ENCODE measurements around the gene TLE3.

TLE3 gene

DNA sequence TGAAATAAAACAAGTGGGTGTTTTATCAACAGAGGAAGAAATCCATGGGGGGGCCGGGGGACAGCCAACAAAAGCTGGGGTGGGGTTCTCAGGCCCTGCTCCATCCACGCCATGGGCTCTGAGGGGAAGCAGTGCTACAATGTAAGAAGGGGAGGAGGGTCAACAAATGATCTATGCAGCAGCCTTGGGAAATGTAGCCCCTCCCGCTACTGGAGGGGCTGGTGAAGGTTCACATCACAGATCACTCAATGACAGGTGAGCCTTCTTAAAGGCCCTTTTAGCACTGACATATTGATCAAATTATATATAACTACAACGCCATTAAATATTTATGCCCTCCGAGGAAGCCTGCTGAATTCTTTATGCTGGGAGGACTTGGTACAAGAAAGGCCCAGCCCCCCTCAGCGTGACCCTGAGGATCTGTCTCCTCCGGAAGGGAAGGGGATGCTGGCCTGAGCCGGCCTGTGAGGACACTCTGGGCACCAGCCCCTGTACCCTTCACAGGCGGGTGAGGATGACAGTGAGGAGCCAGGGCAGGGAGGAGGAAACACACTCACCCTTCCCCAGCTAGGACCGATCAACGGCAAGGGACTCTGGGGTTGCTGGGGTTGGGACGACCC lies 15.3 kb downstream of the TLE3 start:
- no peak for DNase-seq

DNA sequence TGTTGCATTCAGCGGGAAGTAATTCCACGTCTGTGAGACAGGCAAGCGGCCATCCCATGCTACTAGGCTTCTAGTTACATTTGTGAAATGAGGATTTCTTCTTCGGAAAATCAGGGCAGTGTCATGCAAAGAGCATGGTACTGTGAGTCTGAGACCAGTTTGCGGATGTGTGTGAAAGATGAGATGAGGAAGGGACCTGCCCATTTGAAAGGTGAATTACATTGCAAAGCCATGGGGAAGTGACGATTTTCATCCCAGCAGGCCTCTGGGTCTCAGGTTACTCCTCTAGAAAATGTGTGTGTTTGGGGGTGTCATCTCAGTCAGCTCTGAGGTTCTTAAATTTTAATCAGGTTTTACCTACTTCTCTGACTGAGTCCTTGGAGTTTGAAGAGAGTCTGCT lies 16.1 kb downstream of the TLE3 start:
- no peak for DNase-seq

DNA sequence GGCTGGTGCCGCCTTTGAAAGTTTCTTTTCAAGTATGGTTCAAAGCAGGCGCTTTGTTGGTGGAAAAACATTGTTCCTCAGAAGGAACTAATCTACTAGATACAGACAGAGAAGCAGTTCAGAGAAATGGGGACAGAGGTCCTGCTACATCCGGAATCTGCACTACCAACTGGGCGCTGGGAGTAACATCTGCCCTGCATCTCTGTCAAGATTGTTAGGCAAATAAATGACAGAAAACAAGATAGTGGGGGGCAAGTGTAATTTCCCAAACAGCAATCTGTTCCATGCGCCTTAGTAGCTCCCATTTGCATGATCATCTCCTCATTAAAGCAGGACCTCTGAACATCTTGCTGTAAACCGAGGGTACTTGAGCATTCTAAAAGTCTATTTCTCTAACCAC lies 17.4 kb downstream of the TLE3 start:
- no peak for DNase-seq

DNA sequence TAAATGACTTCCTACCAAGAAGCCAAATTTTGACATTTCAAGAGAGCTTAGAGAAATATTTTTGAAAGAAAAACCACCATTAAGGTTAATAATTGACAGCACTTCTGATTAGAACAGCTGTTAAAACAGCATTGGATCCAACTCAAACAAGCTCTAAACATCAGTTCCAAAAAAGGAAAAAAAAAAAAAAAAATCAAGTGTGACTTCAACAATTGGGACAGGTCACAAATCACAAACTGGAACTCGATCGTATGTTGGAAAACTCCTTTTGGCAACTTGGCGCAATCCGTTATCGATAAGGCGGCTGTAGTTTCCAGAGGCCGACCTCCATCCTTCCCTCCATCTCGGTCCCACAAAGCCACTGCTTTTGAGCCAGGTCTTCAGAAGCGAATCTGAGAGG lies 17.8 kb downstream of the TLE3 start:
- DNase-seq = no peak

DNA sequence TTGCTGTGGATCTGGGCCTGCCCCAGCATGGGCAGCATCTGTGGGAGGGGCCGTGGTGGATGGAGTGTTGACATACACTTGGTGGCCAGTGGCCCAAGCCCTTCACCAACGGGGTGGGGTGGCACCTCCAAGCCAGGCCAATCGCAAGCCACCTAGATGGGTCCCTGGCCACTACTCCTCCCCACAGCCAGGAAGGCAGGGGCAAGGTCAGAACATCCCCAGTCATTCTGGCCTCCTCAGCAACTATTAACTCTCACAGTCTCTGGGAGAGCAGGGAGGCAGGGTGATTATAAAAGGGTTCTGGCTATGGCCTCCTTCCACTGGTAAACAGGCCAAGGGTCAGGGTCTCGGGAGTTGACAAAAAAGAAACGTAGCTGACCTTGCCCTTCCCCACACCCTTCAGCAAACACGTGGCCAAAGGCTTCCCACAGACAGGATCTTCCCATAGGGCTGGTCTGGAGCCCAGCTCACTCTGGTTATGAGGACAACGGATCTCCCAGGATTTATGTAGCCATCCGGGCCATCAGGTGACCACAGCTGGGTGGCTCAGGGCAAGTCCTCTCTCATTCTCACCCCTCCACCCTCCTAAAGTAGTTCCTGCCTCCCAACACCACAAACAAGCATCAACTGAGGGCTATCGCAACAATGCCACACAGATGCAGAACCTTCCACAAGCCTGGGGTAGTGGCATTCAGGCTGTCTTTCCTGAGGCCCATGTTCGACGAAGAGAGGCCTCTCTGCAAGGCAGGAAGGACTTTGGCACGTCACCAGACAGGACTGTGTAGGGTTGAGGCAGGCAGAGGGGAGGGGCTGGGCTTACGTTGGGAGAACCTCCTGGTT lies 18.9 kb downstream of the TLE3 start:
- DNase-seq = no peak

DNA sequence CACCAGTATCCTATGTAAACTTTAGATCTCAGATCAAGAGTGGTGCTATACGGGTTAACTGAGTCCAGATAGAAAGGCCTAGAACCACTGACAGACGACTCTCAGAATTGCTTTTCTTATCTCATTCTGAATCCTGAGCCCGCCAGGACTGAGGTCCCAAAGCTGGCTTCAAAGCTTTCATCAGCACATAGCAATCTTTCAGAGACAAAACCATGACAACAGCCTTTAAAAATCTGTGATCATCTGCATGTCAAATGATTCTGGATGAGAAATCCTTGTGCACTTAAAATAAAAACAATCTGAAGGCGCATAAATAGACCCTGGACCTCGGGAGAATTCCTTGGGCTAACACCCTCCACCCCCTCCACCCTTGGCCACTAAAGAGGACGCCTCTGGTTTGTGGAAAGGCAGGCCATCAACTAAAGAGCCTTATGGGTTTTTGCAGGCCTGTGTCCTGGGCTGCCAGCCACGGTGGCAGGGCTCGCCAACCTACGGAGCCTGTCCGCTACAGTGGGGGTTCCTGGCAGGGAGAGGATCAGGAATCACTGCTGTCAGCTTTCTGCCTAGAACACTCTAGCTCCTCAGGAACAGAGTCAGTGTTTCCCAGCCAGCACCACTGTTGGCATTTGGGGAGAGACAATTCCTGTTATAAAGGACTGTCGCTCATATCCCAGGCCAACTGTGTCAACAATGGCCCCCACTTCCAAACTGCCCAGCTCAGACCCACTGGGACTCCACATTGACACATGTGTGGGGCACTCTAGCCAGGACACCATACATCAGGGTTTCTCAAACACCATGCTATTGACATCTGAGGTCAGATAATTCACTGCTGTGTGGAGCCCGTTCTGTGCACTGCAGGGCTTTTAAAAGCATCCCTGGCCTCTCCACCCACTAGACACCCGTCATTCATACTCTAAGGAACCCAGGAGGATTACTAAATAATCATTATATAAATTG lies 20.2 kb downstream of the TLE3 start:
- DNase-seq = no peak

DNA sequence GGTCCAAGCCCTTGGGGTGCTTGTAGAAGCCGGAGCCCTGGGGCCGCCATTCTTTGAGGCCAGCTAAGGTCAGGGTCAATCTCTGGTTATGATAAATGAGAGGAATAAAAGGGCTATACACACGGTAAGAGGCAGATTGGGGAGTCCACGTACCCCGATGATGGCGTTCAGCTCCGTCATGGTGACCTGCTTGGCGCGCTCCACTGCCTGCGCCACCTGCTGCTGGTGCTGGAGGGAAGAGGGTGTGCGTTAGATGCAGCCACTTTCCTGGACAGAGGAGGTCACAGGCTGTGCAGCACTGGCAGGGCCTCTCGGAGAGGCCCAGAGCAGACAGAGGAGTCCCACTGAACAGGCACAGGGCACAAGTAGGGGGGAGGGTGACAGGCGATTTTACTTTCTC lies 23.3 kb downstream of the TLE3 start:
- DNase-seq = no peak

DNA sequence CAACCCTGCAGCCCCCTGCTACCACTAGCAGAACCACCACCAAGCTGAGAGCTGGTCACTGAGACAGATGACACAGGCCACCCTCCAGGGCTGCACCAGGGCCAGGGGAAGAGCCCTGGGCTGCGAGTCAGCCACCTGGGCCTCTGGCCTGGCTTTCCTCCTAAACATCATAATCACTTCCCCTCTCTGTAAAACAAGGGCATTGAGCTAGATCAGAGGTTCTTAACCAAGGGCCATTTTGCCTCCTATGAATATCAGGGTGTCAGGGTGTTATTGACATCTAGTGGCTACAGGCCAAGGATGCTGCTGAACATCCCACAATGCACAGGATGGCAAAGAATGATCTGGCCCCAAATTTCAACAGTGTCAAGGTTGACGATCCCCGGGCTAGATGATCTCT lies 25.2 kb downstream of the TLE3 start:
- no peak for DNase-seq

DNA sequence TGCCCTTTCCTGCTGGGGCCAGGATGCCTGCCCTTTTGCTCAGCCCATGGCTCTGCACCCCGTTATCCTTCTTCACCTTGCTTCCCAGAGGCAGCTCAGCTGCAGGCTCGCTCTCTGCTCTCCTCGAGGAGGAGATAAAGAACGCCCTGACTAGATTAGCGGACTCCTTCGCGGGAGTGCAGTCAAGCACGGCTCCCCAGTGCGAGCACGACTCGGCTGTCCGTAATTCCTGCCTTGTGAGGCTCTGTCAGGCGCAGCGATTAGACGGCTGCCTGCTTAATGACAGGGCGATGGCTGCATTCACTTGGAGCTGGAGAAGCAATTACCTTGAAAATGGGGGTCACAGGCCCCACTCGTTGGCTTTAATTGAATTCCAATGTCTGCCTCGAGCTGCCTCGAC lies 25.9 kb downstream of the TLE3 start:
- no peak for DNase-seq

DNA sequence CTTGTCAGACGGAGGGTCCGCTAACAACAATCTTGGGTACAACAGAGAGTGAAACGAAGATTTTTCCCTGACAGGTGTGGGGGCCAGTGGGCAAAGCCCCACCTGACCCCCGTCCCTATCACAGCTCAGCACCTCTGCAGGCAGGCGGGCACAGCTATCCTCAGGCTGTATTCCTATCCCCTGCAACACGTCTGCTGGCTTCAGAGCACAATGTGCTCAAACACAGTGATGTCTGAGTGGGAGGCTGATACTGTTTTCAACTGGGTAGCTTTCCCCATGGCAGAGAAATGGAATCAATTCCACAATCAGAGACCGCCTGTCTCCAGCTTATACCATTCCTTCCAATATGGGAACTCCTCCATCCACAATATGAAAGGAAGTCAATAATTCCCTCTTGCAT lies 28.0 kb downstream of the TLE3 start:
- no peak for DNase-seq

DNA sequence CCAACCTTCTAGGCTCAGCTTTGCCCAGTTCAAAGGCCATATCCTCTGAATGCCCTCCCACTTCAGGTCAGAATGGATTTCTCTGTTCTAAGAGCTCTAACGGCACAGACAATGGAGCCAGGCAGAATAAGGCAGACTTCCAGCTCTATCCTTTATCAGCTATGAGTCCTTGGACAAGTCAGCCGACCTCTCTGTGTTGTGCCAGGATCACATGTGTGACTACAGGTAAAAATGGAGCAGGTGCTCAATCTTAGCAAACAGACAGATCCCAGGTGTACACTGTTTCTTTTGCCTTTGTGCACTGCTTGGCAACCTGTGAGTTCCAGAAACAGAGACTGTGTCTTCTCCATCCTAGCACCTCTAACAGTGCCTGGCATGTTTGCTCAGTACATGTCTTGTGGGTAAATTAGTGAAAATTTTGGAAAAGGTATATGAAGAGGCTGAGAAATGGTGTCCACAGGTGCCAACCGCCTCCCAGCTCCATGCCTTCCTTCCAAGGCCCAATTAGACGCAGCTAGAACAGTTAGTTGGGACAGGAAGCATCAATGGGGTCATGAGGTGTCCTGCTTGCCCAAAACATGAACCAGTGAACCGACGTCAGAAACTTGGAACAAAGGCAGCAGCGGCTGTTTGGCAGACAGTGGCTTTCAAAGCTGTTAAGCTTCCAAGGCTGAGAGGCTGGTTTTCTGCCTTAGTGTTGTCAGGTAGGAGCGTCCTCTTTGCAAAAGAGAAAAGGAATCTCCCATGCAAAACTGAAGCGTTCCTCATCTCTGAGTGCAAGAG lies 28.7 kb downstream of the TLE3 start:
- no peak for DNase-seq

DNA sequence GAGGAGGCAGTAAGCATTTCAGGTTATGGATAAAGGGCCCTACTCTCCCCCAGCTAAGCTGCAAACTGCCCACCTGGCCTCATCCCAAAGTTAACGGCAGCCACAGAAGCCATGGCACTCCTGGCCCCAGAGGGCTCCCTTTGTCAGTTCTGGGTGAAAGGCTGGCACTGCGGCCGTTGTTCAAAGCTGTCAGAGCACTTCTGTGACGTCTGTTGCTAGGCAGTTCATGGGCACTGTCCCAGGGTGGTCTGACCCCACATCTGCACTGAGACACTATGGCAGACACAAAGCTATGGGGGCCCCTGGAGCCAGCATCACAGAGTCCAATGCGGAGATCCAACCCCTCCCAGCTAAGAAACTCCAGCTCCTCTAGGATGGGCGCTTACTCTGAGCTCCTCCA lies 30.0 kb downstream of the TLE3 start:
- no peak for DNase-seq

DNA sequence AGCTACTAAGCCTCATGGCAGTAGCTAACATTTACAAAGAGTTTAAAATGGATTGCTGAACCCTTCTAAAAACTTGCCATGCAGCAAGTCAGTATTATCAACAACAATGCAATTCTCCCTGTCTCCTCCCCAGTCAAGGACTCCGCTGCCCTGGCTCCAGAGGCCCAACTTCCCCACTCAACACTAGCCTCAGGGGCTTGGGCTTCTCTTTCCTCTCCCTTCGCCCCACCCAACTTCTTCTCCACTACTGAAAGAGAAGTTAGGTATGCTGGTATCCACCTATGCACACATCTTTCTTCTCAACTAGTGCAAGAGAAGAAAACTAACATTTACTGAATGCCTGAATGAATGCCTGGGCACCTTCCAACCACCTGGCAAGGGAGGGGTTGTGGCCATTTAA lies 30.7 kb downstream of the TLE3 start:
- no peak for DNase-seq

DNA sequence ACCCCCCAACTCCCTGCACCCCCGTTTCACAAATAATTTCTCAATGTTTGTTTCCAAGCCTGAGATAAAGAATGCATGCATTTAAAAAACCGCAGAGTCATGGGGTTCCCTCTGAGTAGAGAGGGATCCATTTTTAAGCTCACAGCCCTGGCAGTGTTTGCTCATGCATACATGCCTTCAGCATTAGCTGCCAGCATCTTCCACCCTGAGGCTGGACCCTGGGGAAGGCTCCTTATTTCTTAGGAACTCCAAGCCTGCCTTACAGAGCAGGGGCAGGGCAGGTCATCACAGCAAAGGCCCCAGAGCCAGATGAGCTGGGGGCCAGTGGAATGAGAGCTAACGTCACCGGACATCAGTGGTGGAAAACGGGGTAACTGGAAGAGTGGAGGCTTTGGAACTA lies 31.3 kb downstream of the TLE3 start:
- peak; percentile 83 for DNase-seq

DNA sequence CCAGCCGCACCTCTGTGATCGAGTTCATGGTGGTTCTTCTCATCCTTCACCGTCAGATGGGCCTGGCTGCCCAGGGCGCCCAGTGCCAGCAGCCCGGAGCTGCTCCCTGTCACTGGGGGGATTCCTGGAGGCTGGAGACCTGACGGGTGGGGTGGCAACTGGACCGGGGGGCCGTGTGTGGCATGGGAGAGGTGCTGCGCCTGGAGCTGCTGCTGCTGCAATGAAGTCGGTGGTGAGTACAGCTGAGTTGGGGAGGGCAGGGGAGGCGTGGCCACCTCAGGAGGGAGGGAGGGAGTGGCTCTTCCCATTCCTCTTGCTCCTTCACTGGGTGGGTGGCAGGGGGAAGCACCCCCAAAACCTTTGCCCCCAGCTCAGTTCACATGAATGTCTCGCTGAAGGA lies 31.7 kb downstream of the TLE3 start:
- DNase-seq = no peak

DNA sequence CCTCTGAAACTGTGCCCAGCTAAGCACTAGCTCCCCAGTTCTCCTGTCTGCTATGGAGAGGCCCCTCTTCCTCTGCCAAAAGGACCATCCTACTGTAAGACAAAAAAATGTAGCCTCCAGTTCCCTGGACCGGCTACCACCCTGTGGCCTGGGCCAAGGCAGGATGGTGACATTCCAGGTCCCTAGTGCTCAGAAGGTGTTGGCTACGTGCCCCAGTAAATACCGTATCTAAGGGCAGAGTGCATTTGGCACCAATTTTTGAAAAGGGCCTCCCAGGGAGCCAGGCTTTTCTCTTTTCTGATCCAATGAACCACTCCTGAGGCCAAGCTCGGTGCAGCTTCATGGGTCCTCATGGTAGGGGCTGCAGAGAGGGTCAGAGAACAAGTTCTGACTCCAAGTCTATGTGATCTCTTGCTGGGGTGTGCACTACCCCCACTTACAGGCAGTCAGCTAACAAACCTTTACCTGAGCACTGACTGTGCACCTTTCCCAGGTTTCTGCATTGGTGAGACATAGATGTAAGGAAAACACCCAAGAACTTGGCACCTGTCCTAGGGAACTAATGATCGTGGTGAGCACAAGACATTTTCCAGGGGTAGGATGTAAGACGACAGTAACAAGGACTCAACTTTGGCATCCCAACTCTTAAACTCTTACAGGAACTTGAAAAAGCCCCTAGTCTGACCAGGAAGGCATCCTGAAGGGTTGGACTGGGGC lies 32.6 kb downstream of the TLE3 start:
- no peak for DNase-seq

DNA sequence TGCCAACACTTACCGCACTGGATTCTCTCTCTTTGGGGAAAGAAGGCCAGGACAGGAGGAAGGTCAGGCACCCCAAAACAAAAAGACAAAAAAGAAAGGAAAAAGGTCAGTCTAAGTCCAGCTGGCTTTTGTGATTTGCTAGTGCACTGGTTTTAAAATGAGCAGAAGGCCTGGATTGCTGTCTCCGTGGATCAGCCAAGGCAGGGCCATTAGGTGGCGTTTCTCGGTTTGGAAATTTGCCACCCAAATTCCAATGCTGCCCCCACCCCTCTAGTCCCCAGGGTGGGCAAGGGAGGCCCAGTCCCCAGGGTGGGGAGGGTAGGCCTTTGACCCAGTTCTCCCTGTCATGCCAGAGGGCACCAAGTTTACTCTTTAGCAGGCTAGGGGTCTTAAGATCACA lies 33.3 kb downstream of the TLE3 start:
- DNase-seq = no peak

DNA sequence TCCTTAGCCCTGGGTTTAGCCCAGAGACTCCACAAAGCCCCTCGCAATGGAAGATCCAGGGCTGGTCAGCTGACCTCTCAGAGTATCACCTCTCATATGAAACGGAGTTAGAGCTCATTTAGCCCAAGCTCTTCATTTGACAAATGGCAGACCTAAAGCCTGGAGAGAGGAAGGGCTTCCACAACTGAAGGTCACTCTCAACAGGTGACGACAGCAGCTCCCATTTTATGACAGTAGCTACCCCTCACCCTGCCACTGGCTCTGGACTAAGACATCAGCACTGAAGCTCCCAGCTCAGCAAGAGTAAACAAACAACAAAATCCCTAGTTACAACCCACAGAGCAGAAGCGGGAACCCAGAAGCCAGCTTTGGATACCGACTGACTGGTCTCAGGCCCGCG lies 33.7 kb downstream of the TLE3 start:
- DNase-seq = no peak

DNA sequence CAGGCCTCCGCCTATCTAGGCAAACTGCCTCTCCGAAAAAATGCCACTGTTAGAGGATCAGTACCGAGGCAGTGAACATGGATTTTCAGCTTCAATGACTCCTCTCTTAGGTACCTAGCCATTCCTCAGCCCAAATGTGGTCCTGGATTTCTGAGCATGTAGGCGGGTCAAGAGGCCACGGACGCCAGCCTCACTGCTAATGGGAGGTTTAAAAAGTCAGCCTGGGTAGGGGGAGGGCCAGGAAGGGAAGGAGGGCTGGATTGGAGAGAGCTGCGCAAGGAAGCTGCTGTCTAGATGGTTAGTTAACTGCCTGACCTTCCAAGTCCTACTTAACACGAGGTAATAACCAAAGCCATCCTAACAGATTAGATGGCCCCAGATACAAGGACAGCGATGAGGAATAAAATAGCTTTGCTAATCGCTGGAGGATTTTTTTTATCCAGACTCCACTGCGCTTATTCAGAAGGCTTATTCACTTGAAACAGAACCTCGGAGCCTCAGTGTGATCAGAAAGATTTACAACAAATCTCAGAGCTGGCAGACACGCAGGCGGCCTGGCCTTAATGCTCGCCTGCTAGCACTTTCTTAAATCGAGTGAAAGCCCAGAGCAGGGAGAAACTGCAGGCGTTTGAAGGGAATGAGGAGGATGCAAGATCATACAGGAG lies 34.3 kb downstream of the TLE3 start:
- no peak for DNase-seq

DNA sequence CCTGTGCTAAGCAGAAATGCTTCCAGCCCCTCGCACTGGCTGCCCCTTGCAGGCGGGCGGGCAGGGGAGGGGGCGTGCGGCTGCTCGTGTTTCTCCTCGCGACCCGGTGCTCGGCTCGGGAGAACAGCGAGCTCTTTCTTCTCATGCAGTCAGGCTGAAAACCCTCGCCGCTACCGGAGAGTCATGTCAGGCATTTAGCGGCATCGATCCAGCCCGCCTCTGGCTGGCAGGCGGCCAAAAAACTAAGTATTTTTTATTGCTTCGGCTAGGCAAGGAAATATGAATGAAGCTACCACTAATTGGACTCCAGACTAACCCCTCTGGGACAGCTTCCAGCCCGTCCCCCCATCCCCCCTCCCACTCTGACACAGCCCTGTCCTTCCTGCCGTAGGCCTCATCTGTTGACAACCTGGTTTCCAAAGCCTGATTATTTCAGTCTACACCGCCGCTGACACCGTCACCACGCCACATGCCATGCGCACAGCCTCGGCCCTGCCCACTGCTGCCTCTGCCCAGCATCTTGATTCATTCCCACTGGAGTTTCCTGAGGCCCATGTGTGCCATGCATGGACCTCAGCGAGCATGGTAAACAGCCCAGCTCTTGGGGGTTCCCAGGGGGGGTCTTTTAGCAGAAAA lies 35.3 kb downstream of the TLE3 start:
- DNase-seq = peak; percentile 93

DNA sequence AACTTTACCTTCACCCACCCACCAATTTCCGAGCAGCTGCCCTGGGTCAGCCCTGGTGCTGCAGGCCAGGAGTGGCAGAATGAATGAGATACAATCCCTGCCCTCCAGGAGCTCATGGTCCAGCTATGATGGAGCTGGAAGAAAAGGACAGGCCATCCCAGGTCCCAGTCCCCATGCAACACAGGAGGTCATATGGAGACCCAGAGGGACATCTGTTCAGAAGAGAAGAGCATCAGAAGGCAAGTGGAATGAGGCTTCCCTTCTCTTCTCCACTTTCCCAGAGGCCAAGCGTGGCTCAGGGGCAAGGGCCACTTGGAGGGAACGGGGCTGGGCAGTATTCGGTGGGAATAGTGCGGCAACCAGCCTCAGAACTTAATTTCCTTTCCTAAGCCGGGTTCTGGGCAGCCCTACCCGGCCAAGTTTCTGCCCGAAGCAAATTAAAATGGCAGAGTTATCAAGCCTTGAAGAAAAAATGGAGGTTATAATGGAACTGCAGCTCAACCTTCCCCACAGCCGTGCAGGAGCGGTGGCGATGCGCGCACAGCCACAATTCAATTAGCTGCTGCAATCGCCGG lies 35.9 kb downstream of the TLE3 start:
- DNase-seq = no peak

All from EL (cell line).